Caco-2 (cell line): ENCODE results near the gene PDLIM7. TPM values are rescaled to one million over a fixed set of nuclear protein-coding genes. Genes with fewer than 3 reads are reported as not detected.
A peak's percentile ranks its signal among the peaks of the same experiment; 100 is the strongest.

Experiments
- BruUV-seq: library from RNA; stranded (reverse); fragments of 400-500 nt; replicated peaks from 2 replicates; lab custom pipeline; 2021; lab: Mats Ljungman, UMichigan
- CTCF ChIA-PET: fragments of 300-600 bp; sonication (Branson Sonifier 250); formaldehyde crosslinking; loops from one replicate; lab custom pipeline; 2022; ENCODE audit warnings: antibody characterized with exemption; lab: Charles Lee
- POLR2A ChIA-PET: fragments of 300-600 bp; sonication (Branson Sonifier 250); formaldehyde crosslinking; loops from one replicate; lab custom pipeline; 2022; ENCODE audit warnings: antibody characterized with exemption; lab: Charles Lee
- DNase-seq, 2 experiments: peaks; one replicate each; pipeline versions ENCODE4 v3.0.0 to v3.0.0-alpha.2; 2020 to 2022
- H3K27me3 ChIP-seq: replicated peaks from 2 replicates; pipeline ENCODE4 v1.6.0; 2011; ENCODE audit warnings: low read length; ENCODE audit not compliant: control insufficient read depth, insufficient read depth
- H3K36me3 ChIP-seq: 2 replicates; pipeline ENCODE4 v1.5.1; 2011; ENCODE audit warnings: low read length; ENCODE audit not compliant: control insufficient read depth, insufficient read depth
- H3K4me1 ChIP-seq: fragments of 250-450 bp; sonication (Bioruptor Pico); 2 replicates; pipeline ENCODE4 v1.5.1; 2020; ENCODE audit warnings: mild to moderate bottlenecking
- H3K4me3 ChIP-seq: 2 replicates; pipeline ENCODE4 v1.5.1; 2011; ENCODE audit warnings: low read depth, mild to moderate bottlenecking, control low read depth, low read length
- H3K9me3 ChIP-seq: fragments of 250-450 bp; sonication (Bioruptor Pico); 2 replicates; pipeline ENCODE4 v1.5.1; 2020; ENCODE audit warnings: mild to moderate bottlenecking, moderate library complexity
- H3K27ac Mint-ChIP-seq: one replicate; pipeline ENCODE4 v1.8.0; 2022; ENCODE audit warnings: mixed read lengths; ENCODE audit not compliant: unreplicated experiment
- H3K27me3 Mint-ChIP-seq: one replicate; pipeline ENCODE4 v1.8.0; 2022; ENCODE audit warnings: mixed read lengths; ENCODE audit not compliant: insufficient read depth, unreplicated experiment
- H3K36me3 Mint-ChIP-seq: one replicate; pipeline ENCODE4 v1.8.0; 2022; ENCODE audit warnings: mild to moderate bottlenecking, mixed read lengths; ENCODE audit not compliant: insufficient read depth, unreplicated experiment
- H3K4me1 Mint-ChIP-seq: one replicate; pipeline ENCODE4 v1.8.0; 2022; ENCODE audit warnings: low read depth, mixed read lengths; ENCODE audit not compliant: unreplicated experiment
- H3K4me3 Mint-ChIP-seq: one replicate; pipeline ENCODE4 v1.8.0; 2022; ENCODE audit warnings: mild to moderate bottlenecking, moderate library complexity, mixed read lengths; ENCODE audit not compliant: unreplicated experiment
- H3K9me3 Mint-ChIP-seq: one replicate; pipeline ENCODE4 v1.8.0; 2022; ENCODE audit warnings: mixed read lengths; ENCODE audit not compliant: unreplicated experiment
- CTCF ChIP-seq, 2 experiments: fragments of 200-600 bp in 1 of 2; IDR thresholded peaks; 1 replicate in 1 of 2; 2 replicates in 1 of 2; pipeline versions ENCODE4 v1.5.1 to v1.8.0; 2011 to 2022; ENCODE audit warnings: antibody characterized with exemption in 1 of 2, control low read depth in 1 of 2, inconsistent platforms in 1 of 2, low read depth in 1 of 2, low read length in 1 of 2, mild to moderate bottlenecking in 1 of 2, moderate library complexity in 1 of 2; ENCODE audit not compliant: insufficient read depth in 1 of 2, severe bottlenecking in 1 of 2, unreplicated experiment in 1 of 2
- intact Hi-C: fragments of 100-400 bp; cut with micrococcal nuclease; formaldehyde crosslinking; loops from one replicate; pipeline ENCODE4 v1.10.0; 2022; ENCODE audit not compliant: unreplicated experiment
- total RNA-seq: library from RNA; stranded (reverse); gene quantifications from 2 replicates; pipeline ENCODE4 v1.2.3, GENCODE V29; 2022

Gene PDLIM7
- total RNA-seq, 1 experiment from 2014 or later, result 49.1 TPM

GRCh38 chr5:177447611-177448243 is 49.7 kb downstream of the PDLIM7 start:
- peaks cover 55% of the 10 kb centered on the region for H3K36me3 Mint-ChIP-seq
- Histone ChIP-seq H3K4me1 (peaks cover 6% of the 10 kb centered on the region; the same call in 1 of the 2 replicates), H3K36me3 (no peaks in the 10 kb centered on the region; the same call in 1 of the 2 replicates), H3K27me3 (no peaks in the 10 kb centered on the region), H3K9me3 (no peaks in the 10 kb centered on the region), H3K4me3 (peak overlapping the region; percentile 78)
- TF ChIP-seq CTCF (IDR thresholded peaks at IDR 0.05; ENCODE audit: insufficient read depth in 1 of 2, low read depth in 1 of 2, low read length in 1 of 2, severe bottlenecking in 1 of 2, unreplicated experiment in 1 of 2), result no peak
- peaks cover 8% of the 10 kb centered on the region for H3K4me1 Mint-ChIP-seq
- no TSS peak for BruUV-seq
- H3K9me3 Mint-ChIP-seq, result no peaks in the 10 kb centered on the region
- POLR2A ChIA-PET, result interaction anchor here (0.6 to 2.4 kb wide), 2 partner anchors 21 to 45 kb away, joined by 3 to 13 read pairs; partner anchors contain the start of gene GRK6
- H3K27me3 Mint-ChIP-seq, result peaks cover 6% of the 10 kb centered on the region
- CTCF ChIA-PET, result interaction anchor here (0.5 to 6.4 kb wide), 5 partner anchors 44 to 77 kb away, joined by 3 to 78 read pairs (median 6); no protein-coding TSS in a partner anchor
- H3K4me3 Mint-ChIP-seq, result peak overlapping the region; percentile 70
- H3K27ac Mint-ChIP-seq, result peak overlapping the region; percentile 2
- DNase-seq, result no peak
- intact Hi-C loops, result loop anchor here (2.0 kb wide), 2 partner anchors 21 to 43 kb away; partner anchors contain the start of gene GRK6

GRCh38 chr5:177447066-177447610 is 50.3 kb downstream of the PDLIM7 start:
- intact Hi-C loops, result loop anchor here (2.0 kb wide), 2 partner anchors 20 to 42 kb away; partner anchors contain the start of gene GRK6
- no peaks in the 10 kb centered on the region for H3K9me3 Mint-ChIP-seq
- ChIA-PET CTCF (interaction anchor here (0.6 to 6.4 kb wide), 5 partner anchors 21 to 361 kb away, joined by 3 to 78 read pairs (median 6); partner anchors contain the start of genes FGFR4 and GRK6), POLR2A (interaction anchor here (0.6 to 5.0 kb wide), 4 partner anchors 21 to 78 kb away, joined by 3 to 43 read pairs (median 8); partner anchors contain the start of gene GRK6)
- Histone ChIP-seq H3K4me1 (peaks cover 6% of the 10 kb centered on the region; the same call in 1 of the 2 replicates), H3K9me3 (no peaks in the 10 kb centered on the region), H3K4me3 (peak overlapping the region; percentile 78), H3K27me3 (no peaks in the 10 kb centered on the region), H3K36me3 (no peaks in the 10 kb centered on the region; the same call in 1 of the 2 replicates)
- H3K36me3 Mint-ChIP-seq, result peaks cover 57% of the 10 kb centered on the region
- BruUV-seq, result no TSS peak
- no peak for TF ChIP-seq CTCF (IDR thresholded peaks at IDR 0.05; ENCODE audit: insufficient read depth in 1 of 2, low read depth in 1 of 2, low read length in 1 of 2, severe bottlenecking in 1 of 2, unreplicated experiment in 1 of 2)
- DNase-seq, result peak in 1 of 2 experiments; percentile 70
- peak overlapping the region; percentile 70 for H3K4me3 Mint-ChIP-seq
- H3K4me1 Mint-ChIP-seq, result peaks cover 8% of the 10 kb centered on the region
- peaks cover 6% of the 10 kb centered on the region for H3K27me3 Mint-ChIP-seq
- H3K27ac Mint-ChIP-seq, result no peak overlapping the region
